Transverse colon (tissue), 4 donors: ENCODE data around the gene AGAP1. TPM values are rescaled to one million over a fixed set of nuclear protein-coding genes. Genes with fewer than 3 reads are reported as not detected.

Experiments used
- DNase-seq: peaks from one replicate; pipeline ENCODE4 v3.0.0-alpha.2; 2019
- H3K27ac ChIP-seq, 4 donors: fragments of 200-600 bp; sonication (generic); 2 replicates each; pipeline ENCODE4 v1.5.1; 2016 to 2018; ENCODE audit warnings: inconsistent platforms in 4 of 4
- H3K27me3 ChIP-seq: fragments of 200-600 bp; sonication (generic); 2 replicates; pipeline ENCODE4 v1.5.1; 2017; ENCODE audit warnings: inconsistent platforms
- H3K36me3 ChIP-seq, 4 donors: fragments of 200-600 bp; sonication (generic); 2 replicates each; pipeline ENCODE4 v1.5.1; 2017 to 2019; ENCODE audit warnings: inconsistent platforms in 4 of 4
- H3K4me1 ChIP-seq, 4 donors: fragments of 200-600 bp; sonication (generic); 2 replicates each; pipeline ENCODE4 v1.5.1; 2017 to 2020; ENCODE audit warnings: inconsistent platforms in 4 of 4
- H3K4me3 ChIP-seq, 4 donors: fragments of 200-600 bp; sonication (generic); 1 replicate in 1 of 4; 2 replicates in 3 of 4; pipeline versions ENCODE4 v1.5.1 to v1.6.1; 2017 to 2019; ENCODE audit warnings: inconsistent platforms in 4 of 4
- H3K9me3 ChIP-seq, 2 donors: fragments of 200-600 bp; sonication (generic); 2 replicates each; pipeline ENCODE4 v1.5.1; 2017 to 2019; ENCODE audit warnings: inconsistent platforms in 2 of 2
- CTCF ChIP-seq, 5 experiments: fragments of 200-600 bp in 3 of 5; fragments of 450-650 bp in 2 of 5; sonication (generic) in 3 of 5; IDR thresholded peaks; 1 replicate in 2 of 5; 2 replicates in 3 of 5; pipeline ENCODE4 v1.5.1; 2016 to 2017; ENCODE audit warnings: antibody characterized with exemption in 5 of 5, inconsistent platforms in 3 of 5, mild to moderate bottlenecking in 2 of 5, moderate library complexity in 1 of 5
- EP300 ChIP-seq: sonication (generic); formaldehyde crosslinking; IDR thresholded peaks from one replicate; pipeline ENCODE4 v1.6.1; 2017; ENCODE audit warnings: antibody characterized with exemption, low read depth
- POLR2A ChIP-seq: fragments of 450-650 bp; IDR thresholded peaks from one replicate; pipeline ENCODE4 v1.6.1; 2016; ENCODE audit warnings: antibody characterized with exemption, mild to moderate bottlenecking, moderate library complexity
- POLR2AphosphoS5 ChIP-seq, 3 donors: sonication (generic); formaldehyde crosslinking; IDR thresholded peaks; one replicate each; pipeline ENCODE4 v1.6.1; 2016; ENCODE audit warnings: antibody characterized with exemption in 3 of 3
- WGBS, 2 donors: methylation state at CpG; one replicate each; pipeline ENCODE4 v1.1.5; 2018; ENCODE audit warnings: low coverage in 1 of 2; 5-methylcytosine and 5-hydroxymethylcytosine counted together
- in situ Hi-C, 4 donors: fragments of 200-750 bp; cut with MboI; loops; one replicate each; pipeline versions ENCODE4 v1.15.0 to v1.15.1; 2017; ENCODE audit warnings: low sequenced_read_pairs in 3 of 4, low pct_ligation_motif_present in 1 of 4, low pct_unique_long_range_greater_than_20kb in 1 of 4
- intact Hi-C: fragments of 100-400 bp; cut with DNase I; formaldehyde crosslinking; loops from one replicate; pipeline ENCODE4 v1.15.1; 2023; ENCODE audit warnings: low total_unique reads
- total RNA-seq, 4 donors: library from RNA; depleted of rRNA; stranded (reverse); fragments of >200 nt; gene quantifications; one replicate each; pipeline ENCODE4 v1.1.0, GENCODE V29; 2016

Gene AGAP1
- total RNA-seq, 4 donors from 2014 or later = 56.1 to 96.9 (median 71.2) TPM

GRCh38 chr2:235961711-235962110 is 467.9 kb downstream of the AGAP1 start:
- Histone ChIP-seq H3K36me3 (no peaks in the 10 kb centered on the region), H3K4me3 (no peak overlapping the region), H3K4me1 (no peaks in the 10 kb centered on the region), H3K27me3 (no peaks in the 10 kb centered on the region), H3K27ac (no peak overlapping the region), H3K9me3 (no peaks in the 10 kb centered on the region)
- in situ Hi-C loops = no loop called here
- DNase-seq = no peak
- WGBS, 2 donors = 91 to 97% methylated on average over 9 to 12 of the region's 12 CpGs
- intact Hi-C loops = no loop called here
- TF ChIP-seq POLR2A (no peak), POLR2AphosphoS5 (IDR thresholded peaks at IDR 0.05) (no peak), CTCF (IDR thresholded peaks at IDR 0.05) (no peak), EP300 (no peak)

- no peak for DNase-seq
- intact Hi-C loops = no loop called here
- H3K36me3 ChIP-seq = peaks cover 0 to 5% (median 0%) of the 10 kb centered on the region in 4 donors
- H3K27ac ChIP-seq = no peak overlapping the region
- H3K9me3 ChIP-seq = no peaks in the 10 kb centered on the region
- WGBS, 2 donors = 89 to 93% methylated on average over 13 to 17 of the region's 17 CpGs
- TF ChIP-seq CTCF (IDR thresholded peaks at IDR 0.05) (no peak), POLR2AphosphoS5 (IDR thresholded peaks at IDR 0.05) (no peak), EP300 (no peak), POLR2A (no peak)
- H3K4me1 ChIP-seq = no peaks in the 10 kb centered on the region
- in situ Hi-C loops = no loop called here
- H3K4me3 ChIP-seq = no peak overlapping the region
- H3K27me3 ChIP-seq = no peaks in the 10 kb centered on the region
Measured at GRCh38 chr2:235963853-235964577, 470.2 kb downstream of the AGAP1 start.

- H3K36me3 ChIP-seq = peaks cover 0 to 6% (median 2%) of the 10 kb centered on the region in 4 donors
- no peak overlapping the region for H3K4me3 ChIP-seq
- no peak for TF ChIP-seq POLR2AphosphoS5 (IDR thresholded peaks at IDR 0.05)
- TF ChIP-seq EP300 = no peak
- no peak for TF ChIP-seq CTCF (IDR thresholded peaks at IDR 0.05)
- TF ChIP-seq POLR2A = no peak
- H3K27ac ChIP-seq = no peak overlapping the region
- in situ Hi-C loops (no loop called here), intact Hi-C loops (no loop called here)
- WGBS, 2 donors = 78 to 82% methylated on average over 9 to 13 of the region's 13 CpGs
- H3K4me1 ChIP-seq = no peaks in the 10 kb centered on the region
- DNase-seq = no peak
- no peaks in the 10 kb centered on the region for H3K9me3 ChIP-seq
- H3K27me3 ChIP-seq = no peaks in the 10 kb centered on the region
Measured at GRCh38 chr2:235964787-235965390, 471.0 kb downstream of the AGAP1 start.

- H3K4me1 ChIP-seq = no peaks in the 10 kb centered on the region
- no peak overlapping the region for H3K4me3 ChIP-seq
- H3K9me3 ChIP-seq = no peaks in the 10 kb centered on the region
- in situ Hi-C loops = no loop called here
- H3K27me3 ChIP-seq = no peaks in the 10 kb centered on the region
- intact Hi-C loops = no loop called here
- no peak for TF ChIP-seq POLR2A
- TF ChIP-seq CTCF (IDR thresholded peaks at IDR 0.05) = no peak
- no peak for TF ChIP-seq EP300
- no peak for TF ChIP-seq POLR2AphosphoS5 (IDR thresholded peaks at IDR 0.05)
- DNase-seq = no peak
- H3K36me3 ChIP-seq = peaks cover 0 to 6% (median 3%) of the 10 kb centered on the region in 4 donors
- 87% methylated on average over 6 of the region's 6 CpGs; no CpG with 5 or more reads in 1 of the 2 donors for WGBS, 2 donors
- H3K27ac ChIP-seq = no peak overlapping the region
Measured at GRCh38 chr2:235966396-235966795, 472.6 kb downstream of the AGAP1 start.
